Measurements from ENCODE around the gene CAMKK2. TPM values are rescaled to one million over a fixed set of nuclear protein-coding genes. Genes with fewer than 3 reads are reported as not detected.
A peak's percentile ranks its signal among the peaks of the same experiment; 100 is the strongest.
"Not testable (repeated sequence)": the region's sequence is repeated elsewhere in the genome, so short reads cannot be mapped to it uniquely, and the experiment has no call there.

Gene CAMKK2
- total RNA-seq, 1 donor from 2014 or later: 25.6 TPM

GRCh38 chr12:121233628-121234020 is 62.9 kb downstream of the CAMKK2 start:
- no peak overlapping the region for H3K4me3 ChIP-seq (ENCODE audit: low read depth, low read length)
- no peaks in the 10 kb centered on the region for H3K27me3 ChIP-seq (ENCODE audit: control insufficient read depth, insufficient read depth, low read length)
- DNase-seq (ENCODE audit: low read depth): no peak
- peaks cover 2% of the 10 kb centered on the region for H3K36me3 ChIP-seq (ENCODE audit: control insufficient read depth, insufficient read depth, low read length)
- TF ChIP-seq, protein P1, sequence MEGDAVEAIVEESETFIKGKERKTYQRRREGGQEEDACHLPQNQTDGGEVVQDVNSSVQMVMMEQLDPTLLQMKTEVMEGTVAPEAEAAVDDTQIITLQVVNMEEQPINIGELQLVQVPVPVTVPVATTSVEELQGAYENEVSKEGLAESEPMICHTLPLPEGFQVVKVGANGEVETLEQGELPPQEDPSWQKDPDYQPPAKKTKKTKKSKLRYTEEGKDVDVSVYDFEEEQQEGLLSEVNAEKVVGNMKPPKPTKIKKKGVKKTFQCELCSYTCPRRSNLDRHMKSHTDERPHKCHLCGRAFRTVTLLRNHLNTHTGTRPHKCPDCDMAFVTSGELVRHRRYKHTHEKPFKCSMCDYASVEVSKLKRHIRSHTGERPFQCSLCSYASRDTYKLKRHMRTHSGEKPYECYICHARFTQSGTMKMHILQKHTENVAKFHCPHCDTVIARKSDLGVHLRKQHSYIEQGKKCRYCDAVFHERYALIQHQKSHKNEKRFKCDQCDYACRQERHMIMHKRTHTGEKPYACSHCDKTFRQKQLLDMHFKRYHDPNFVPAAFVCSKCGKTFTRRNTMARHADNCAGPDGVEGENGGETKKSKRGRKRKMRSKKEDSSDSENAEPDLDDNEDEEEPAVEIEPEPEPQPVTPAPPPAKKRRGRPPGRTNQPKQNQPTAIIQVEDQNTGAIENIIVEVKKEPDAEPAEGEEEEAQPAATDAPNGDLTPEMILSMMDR (IDR thresholded peaks at IDR 0.05; ENCODE audit: insufficient read depth, low read length, poor library complexity, severe bottlenecking): no peak

DNA sequence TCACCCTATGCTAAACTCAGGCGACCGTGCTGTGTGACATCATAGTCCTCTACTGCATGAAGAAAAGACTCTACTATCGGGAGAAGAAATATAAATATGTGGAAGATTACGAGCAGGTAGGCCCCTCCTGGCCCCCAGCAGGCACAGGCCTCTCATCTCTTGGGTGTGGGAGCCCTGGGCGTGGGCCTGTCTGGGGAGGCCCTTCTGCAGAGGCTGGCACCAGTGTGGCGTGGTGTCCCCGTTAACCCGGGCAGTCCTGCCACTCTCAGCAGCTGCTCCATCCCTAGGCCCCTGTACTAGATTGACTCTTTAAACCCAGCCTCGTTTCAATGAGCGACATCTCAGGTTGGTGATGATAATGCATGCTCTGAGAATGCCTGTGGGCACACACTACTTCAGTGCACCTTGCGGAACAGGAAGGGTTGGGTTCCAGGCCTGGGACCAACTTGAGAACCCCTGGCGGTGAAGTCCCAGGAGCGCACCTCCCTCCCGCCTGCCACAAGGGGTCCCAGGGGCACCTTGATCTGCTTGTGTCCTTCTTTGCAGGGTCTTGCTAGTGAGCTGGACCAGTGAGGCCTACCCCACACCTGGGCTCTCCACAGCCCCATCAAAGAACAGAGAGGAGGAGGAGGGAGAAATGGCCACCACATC is 63.4 kb downstream of the CAMKK2 start:
- TF ChIP-seq, protein P1 (IDR thresholded peaks at IDR 0.05; ENCODE audit: insufficient read depth, low read length, poor library complexity, severe bottlenecking): no peak
- Histone ChIP-seq H3K36me3 (ENCODE audit: control insufficient read depth, insufficient read depth, low read length) (peaks cover 2% of the 10 kb centered on the region), H3K4me3 (ENCODE audit: low read depth, low read length) (no peak overlapping the region), H3K27me3 (ENCODE audit: control insufficient read depth, insufficient read depth, low read length) (no peaks in the 10 kb centered on the region)
- no peak for DNase-seq (ENCODE audit: low read depth)

DNA sequence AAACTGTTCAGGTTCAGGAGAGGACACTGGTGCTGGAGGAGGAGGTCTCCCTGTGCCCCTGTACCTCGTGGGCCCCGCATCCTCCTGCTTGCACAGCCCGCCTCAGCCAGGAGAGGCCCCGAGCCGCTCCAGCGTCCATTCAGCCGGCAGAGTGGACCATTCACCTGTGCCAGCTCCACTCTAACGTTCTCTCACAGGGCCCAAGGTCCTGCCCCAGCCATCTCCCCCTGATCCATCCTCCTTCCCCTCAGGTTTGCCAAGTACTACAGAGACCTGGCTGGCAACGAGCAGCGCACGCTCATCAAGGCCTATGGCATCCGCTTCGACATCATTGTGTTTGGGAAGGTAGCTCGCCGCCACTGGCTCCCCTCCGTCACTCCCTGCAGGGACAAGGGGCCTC is 64.3 kb downstream of the CAMKK2 start:
- Histone ChIP-seq H3K4me3 (ENCODE audit: low read depth, low read length) (no peak overlapping the region), H3K36me3 (ENCODE audit: control insufficient read depth, insufficient read depth, low read length) (no peaks in the 10 kb centered on the region), H3K27me3 (ENCODE audit: control insufficient read depth, insufficient read depth, low read length) (no peaks in the 10 kb centered on the region)
- DNase-seq (ENCODE audit: low read depth): no peak
- TF ChIP-seq, protein P1 (IDR thresholded peaks at IDR 0.05; ENCODE audit: insufficient read depth, low read length, poor library complexity, severe bottlenecking): no peak

DNA sequence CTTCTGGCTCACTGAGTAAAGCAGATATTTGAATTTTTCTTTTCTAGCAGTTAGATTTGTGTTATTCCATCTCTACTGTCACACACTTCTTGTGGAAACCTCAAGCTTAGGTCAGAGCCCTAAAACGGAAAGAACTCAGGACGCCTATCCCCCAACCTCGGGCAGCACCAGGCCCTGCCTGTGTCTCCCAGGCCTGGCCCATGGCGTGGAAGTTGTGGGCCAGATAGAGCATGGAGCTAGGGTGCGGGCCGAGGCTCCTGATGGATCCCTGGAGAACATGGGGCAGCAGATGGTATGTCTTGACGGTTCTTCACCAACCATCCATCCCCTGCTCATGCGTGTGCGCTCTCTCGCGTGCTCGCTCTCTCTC is 66.0 kb downstream of the CAMKK2 start:
- Histone ChIP-seq H3K27me3 (ENCODE audit: control insufficient read depth, insufficient read depth, low read length) (no peaks in the 10 kb centered on the region), H3K4me3 (ENCODE audit: low read depth, low read length) (no peak overlapping the region), H3K36me3 (ENCODE audit: control insufficient read depth, insufficient read depth, low read length) (no peaks in the 10 kb centered on the region)
- TF ChIP-seq, protein P1 (IDR thresholded peaks at IDR 0.05; ENCODE audit: insufficient read depth, low read length, poor library complexity, severe bottlenecking): no peak
- DNase-seq (ENCODE audit: low read depth): no peak

GRCh38 chr12:121229826-121230537 is 66.5 kb downstream of the CAMKK2 start:
- TF ChIP-seq, protein P1 (IDR thresholded peaks at IDR 0.05; ENCODE audit: insufficient read depth, low read length, poor library complexity, severe bottlenecking): peak; percentile 88
- not testable (repeated sequence) for DNase-seq (ENCODE audit: low read depth); H3K4me3 ChIP-seq (ENCODE audit: low read depth, low read length); H3K36me3 ChIP-seq (ENCODE audit: control insufficient read depth, insufficient read depth, low read length); H3K27me3 ChIP-seq (ENCODE audit: control insufficient read depth, insufficient read depth, low read length)

Measured in kidney epithelial cell (primary cell).